ENCODE data around the gene CMTM8. TPM values are rescaled to one million over a fixed set of nuclear protein-coding genes. Genes with fewer than 3 reads are reported as not detected.
"Not testable (repeated sequence)": the region's sequence is repeated elsewhere in the genome, so short reads cannot be mapped to it uniquely, and the experiment has no call there.

CMTM8 gene, protein sequence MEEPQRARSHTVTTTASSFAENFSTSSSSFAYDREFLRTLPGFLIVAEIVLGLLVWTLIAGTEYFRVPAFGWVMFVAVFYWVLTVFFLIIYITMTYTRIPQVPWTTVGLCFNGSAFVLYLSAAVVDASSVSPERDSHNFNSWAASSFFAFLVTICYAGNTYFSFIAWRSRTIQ
- polyA plus RNA-seq (ENCODE audit: insufficient read length in 12 of 12), result 1 to 10 TPM in 10 of 12 donors, not detected in 2; 1.9 to 4.0 (median 2.4) TPM
- long read RNA-seq, donor 1, transcript CMTM8-201 (4 exons, 1,174 nt), result major isoform, 21 of 42 reads
- long read RNA-seq, donor 1, partial matches to known transcripts, result 20 of 42 reads
- long read RNA-seq, donor 1, other reads (novel, unspliced or antisense), result 0 of 42 reads
- long read RNA-seq, donor 2, partial matches to known transcripts, result 0 of 2 reads
- long read RNA-seq, donor 2, other reads (novel, unspliced or antisense), result 0 of 2 reads
- long read RNA-seq, donor 3, partial matches to known transcripts, result 0 of 2 reads
- long read RNA-seq, donor 3, other reads (novel, unspliced or antisense), result 0 of 2 reads
- long read RNA-seq, donor 4, result 0 reads
- long read RNA-seq, donor 5, partial matches to known transcripts, result 0 of 2 reads
- long read RNA-seq, donor 5, other reads (novel, unspliced or antisense), result 0 of 2 reads
- long read RNA-seq, donor 6, result 0 reads
- long read RNA-seq, donor 7, partial matches to known transcripts, result 0 of 1 reads
- long read RNA-seq, donor 7, other reads (novel, unspliced or antisense), result 0 of 1 reads
- long read RNA-seq, donor 8, partial matches to known transcripts, result 0 of 2 reads
- long read RNA-seq, donor 8, other reads (novel, unspliced or antisense), result 0 of 2 reads
- long read RNA-seq, donor 9, partial matches to known transcripts, result 0 of 4 reads
- long read RNA-seq, donor 9, other reads (novel, unspliced or antisense), result 0 of 4 reads
- long read RNA-seq, donor 10, partial matches to known transcripts, result 0 of 1 reads
- long read RNA-seq, donor 10, other reads (novel, unspliced or antisense), result 0 of 1 reads
- long read RNA-seq, donor 11, partial matches to known transcripts, result 0 of 3 reads
- long read RNA-seq, donor 11, other reads (novel, unspliced or antisense), result 0 of 3 reads

DNA sequence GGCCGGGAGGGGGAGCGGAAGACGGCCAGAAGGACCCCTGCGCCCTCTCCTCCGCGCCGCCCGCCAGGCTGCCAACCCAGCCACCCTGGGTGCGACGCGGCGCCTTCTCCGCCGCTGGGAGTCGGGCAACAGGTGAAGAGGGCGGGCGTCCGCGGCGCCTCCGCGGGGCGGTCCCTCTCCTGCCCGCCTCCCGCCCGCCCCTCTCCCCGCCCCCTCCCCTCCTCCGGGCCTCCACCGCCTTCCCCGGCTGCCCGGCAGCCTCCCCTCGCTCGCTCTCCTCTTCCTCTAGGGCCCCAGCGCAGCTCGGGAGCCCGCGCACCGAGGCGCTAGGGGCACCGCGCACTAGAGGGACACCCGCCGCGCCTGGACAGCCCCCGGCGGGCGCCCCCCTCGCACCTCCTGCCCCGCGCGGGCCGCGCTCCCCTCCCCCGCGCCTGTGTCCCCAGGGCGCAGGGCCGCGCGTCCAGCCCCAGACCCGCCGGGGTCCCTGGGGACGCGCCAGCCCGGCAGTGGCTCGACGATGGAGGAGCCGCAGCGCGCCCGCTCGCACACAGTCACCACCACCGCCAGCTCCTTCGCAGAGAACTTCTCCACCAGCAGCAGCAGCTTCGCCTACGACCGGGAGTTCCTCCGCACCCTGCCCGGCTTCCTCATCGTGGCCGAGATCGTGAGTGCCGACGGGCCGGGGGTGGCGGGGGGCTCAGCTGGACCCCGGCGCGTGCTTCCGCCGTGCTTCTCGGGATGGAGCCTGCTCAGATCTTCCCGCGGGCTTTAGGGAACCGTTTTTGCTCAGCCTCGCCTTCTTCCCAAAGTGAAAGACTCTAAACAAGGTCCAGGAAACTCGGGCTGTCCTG lies at the start of gene CMTM8:
Gene CMTM8 (plus strand): TSS at position 228 of the 854 bp plus-strand sequence. CDS start 293 bp downstream, at position 521.
- DNase-seq, result peak; percentile 27

DNA sequence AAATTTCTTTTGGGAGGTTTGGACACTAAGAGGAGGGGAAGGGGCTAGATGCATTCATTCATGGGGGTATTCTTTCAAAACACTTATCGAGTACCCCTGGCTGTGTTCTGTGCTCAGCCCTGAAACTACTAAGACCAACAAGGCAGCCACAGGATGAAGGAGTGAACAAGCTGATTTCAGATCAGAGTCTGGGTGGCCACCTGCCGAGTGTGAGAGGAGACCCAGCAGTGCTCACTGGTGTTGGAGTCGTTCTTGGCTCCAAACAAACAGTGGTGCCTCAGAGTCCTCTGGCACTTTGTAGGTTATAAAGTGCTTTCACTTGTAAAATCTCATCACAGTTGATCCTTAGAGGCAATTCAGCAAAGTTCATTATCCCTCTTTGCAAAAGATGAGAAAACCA lies 48.8 kb upstream of the CMTM8 start:
- no peak for DNase-seq

DNA sequence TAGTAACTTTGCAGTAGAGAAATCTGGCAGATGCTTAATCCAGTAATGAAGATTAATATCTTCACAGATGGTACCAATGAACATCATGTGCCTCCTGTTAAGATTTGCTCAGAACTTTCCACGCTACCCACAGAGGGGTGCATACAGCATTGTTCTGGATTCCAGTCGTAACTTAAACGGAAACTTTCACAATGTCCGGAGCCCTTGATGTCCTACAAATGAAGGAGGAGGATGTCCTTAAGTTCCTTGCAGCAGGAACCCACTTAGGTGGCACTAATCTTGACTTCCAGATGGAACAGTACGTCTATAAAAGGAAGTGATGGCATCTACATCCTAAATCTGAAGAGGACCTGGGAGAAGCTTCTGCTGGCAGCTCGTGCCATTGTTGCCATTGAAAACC lies 47.9 kb upstream of the CMTM8 start:
- not testable (repeated sequence) for DNase-seq

DNA sequence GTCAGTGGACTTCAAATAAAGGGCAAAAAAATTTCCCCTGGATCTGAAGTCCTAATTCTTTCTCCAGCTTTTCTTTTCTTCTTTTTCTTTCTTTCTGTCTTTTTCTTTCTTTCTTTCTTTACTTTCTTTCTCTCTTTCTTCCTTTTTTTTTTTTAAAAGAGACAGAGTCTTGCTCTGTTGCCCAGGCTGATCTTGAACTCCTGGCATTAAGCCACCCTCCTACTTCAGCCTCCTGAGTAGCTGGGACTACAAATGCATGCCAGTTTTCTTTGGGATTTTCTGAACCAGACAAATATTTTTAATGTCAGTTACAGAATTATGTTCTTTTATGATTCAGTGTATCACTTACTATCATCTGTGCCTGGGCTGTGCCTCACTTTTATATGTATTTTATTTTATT lies 45.4 kb upstream of the CMTM8 start:
- DNase-seq, result no peak

DNA sequence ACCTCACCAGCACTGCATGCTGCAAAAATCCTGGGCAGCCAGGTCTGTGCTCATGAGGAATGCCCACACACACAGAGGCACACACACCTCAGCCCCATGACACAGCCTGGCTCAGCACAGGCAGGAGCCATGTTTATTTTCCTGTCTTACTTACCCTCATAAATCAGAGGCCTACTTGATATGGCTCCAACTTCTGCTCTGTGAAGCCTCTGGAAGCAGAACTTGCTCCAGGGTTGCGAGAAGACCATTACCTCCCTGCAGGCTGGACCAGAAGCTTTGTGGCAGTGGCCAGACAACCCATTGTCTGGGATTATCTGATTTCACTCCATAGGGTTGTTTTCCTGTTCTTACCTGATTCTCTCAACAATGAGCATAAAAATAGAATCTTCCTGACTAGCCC lies 43.8 kb upstream of the CMTM8 start:
- DNase-seq, result no peak

DNA sequence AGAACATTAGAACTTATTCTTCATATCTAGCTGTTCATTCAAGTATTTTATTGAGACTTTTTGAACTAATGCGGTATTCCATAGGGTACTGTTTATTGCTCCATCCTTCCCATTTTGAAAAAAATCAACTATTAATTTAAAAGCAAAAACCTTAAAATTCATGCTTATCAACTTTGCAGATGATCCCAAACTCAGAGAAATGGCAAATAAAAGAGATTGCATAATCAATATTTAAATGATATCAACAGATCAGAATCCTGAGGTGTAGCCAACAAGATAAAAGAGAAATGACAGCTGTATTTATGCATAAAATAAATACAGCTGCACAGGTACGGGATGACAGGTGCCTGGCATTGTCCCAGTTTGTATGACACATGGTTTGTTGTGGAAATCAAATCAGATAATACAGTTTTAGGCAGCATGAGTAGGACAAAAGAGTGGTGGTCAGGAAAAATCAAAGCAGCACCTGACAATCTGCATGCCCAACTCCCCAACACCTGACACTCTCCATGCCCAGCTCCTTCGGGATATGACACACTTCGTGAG lies 42.4 kb upstream of the CMTM8 start:
- no peak for DNase-seq

DNA sequence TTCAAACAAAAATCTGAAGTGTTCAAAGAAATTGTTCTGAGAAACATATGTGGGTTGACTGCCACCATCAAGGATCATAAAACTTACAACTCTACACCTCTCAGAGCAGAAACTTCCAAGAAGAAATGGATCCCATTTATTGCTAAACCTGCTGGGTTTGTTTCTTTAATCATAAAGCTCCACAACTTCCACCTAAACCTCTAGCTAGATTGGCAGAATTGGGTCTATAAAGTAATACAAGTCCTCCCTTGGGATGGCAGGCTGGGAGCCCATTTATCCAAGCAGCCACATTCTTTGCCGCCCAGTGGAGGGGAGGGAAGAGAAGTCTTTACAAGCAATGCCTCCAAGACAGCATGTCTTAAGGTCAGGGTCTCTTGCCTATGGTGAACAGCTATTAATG lies 40.5 kb upstream of the CMTM8 start:
- DNase-seq, result no peak

DNA sequence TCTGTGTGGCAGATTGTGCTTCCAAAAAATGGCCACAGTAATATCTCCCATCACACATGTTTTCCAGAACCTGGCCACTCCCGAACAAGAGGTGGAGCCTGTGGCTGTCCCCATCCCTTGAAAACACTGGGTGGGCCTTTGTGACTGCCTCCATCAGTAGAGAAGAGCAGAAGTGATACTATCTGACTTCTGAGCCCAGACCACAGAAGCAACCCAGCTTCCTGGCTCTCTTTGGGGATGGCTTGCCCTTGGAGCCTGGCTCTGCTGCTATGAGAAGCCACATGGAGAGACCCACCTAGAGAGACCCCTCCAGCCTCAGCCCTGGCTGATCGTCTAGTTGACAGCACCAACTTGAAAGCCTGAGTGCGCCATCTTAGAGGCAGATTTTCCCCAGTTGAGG lies 39.8 kb upstream of the CMTM8 start:
- no peak for DNase-seq

DNA sequence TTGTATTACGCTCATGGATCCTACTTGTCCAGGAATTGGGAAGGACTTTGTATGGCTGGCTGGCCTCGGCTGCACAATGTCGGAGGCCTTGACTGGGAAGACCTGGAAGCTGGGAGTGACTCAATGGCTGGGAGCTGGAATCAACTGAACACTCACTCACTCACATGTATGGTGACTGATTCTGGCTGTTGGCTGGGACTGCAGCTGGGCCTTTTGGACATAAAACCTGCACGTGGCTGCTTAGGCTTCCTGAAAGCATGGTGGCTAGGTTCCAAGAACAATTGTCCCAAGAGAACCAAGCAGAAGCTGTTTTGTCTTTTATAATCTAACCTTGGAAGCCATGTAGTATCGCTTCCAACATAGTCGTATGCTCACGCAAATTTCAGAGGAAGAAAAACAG lies 38.0 kb upstream of the CMTM8 start:
- peak; percentile 86 for DNase-seq

DNA sequence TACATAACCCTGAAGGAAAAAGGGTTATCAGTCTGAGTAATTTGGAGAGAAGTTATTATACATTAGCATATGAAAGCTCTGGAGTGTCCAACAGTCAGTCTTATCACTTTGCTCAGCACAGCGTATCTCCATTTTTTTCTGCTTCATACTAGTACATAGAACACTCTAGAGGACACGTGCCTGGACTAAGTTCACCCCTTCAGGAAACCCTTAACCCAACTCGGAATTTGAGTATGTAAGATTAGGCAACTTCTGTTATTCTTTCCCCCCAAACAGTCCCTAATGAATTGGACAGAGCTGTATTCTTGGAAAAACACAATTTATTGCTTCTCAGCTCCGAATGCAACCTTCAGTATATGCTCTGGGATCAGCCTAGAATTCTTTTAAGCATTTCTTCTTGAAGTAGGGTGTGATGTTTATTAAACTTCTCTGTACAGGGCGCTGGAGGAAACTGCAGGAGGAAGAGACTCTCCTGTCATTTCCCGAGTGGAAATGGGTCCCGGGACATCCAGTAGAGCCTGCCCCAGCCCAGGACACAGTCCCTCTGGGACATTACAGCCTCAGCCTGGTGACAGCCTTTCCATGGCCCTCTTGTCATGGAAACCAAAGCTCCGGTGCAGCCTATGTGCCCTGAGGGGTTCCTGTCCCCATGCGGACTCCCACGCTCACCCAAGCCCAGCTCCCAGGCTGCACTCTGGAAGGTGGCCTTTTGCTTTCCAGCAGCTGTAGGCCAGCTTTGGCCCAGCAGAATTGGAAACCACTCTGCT lies 37.3 kb upstream of the CMTM8 start:
- peak; percentile 45 for DNase-seq

DNA sequence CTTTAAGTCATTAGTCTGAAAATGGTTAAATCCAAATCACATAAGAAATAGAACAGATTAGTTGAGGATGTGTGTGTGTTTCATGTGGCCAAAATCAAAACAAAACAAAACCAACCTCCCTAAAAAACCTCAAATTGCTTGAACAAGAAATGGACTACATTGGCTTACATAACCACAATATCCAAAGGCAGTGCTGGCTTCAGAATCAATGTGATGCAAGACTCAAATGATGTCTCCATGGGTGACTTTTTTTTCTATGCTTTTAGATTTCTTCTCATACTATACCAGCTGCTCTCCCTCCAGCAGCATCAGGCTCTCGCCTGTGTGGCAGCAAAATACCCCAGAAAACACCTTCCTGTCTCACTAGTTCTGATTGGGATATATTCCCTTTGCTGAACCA lies 36.0 kb upstream of the CMTM8 start:
- no peak for DNase-seq

DNA sequence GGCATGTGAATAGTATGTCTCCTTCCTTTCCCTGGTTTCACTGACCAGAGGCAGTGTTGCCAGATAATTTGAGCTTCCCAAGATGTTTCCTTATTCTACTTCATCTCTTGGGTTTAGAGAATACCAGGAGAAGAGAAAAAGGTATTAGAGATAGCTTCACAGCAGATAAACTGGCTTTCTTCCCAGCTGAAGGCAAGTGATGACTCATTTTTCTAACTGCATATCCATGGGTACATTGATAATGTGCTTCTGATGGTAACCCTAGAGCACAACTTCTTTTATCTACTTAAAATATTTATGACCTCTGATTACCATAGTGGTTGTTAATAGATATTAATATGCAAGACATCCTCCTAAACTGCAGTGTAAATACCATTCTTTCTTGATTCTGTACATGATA lies 34.6 kb upstream of the CMTM8 start:
- no peak for DNase-seq

DNA sequence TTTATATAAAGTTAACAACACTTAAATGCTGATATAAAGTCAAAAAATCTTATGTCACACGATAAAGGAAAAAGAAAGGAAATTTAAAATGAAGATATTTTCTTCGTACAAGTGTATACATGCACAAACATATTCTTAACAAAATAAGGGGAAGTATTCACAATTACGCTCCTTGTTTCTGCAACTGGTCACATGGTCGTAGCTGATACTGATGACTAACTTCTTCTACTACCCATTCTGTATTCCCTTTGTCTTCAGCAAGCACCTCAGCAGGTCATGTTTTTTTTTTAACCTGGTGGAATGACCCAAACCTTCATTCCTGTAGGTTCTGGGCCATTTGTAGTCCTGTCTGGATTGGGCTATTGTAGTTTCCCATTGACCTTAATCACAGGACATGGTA lies 30.0 kb upstream of the CMTM8 start:
- DNase-seq, result no peak

DNA sequence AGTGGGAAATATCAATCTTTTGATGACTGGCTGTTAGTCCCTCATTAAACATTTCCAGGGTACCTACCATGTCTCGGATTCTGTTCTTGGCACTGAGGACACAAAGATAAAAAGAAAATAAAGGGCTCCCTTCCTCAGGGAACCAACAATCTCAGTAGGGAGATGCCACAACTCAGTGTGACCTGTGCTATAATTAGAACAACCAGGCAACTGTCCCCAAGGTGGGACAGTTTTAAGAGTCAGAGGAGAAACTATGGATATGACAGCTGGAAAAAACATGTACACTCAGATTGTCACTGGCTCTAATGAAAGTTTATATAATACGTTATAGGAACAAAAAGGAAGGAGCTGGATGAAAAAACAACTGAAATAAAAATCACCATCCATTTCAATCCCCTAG lies 23.3 kb upstream of the CMTM8 start:
- no peak for DNase-seq

DNA sequence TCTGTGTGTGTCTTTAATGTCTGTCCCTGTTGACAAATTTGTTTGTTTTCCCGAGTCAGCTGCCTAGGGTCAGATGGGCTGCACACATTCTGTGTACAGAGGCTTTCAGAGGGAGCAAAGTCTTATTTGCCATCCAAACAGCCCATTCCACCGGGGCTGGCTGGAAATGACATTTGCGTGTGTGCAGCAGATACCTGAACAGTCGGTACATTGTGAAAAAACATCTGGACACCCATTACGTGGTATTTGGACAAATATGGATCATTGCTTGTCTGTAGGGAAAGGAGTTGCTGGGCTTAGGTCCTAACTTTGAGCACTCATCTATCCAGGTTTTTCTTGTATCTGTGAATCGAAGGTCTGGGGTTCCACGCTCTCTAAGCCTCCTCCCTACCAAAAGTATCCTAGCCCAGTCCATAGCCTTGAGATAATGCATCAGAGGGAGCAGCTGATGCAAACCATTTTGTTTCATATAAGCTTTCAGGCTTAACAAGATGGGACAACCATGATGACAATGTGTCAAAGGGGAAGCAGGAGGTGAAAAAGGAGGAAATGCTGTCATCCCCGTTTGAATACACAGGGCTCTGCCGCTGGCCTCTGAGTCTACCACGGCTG lies 22.2 kb upstream of the CMTM8 start:
- no peak for DNase-seq

DNA sequence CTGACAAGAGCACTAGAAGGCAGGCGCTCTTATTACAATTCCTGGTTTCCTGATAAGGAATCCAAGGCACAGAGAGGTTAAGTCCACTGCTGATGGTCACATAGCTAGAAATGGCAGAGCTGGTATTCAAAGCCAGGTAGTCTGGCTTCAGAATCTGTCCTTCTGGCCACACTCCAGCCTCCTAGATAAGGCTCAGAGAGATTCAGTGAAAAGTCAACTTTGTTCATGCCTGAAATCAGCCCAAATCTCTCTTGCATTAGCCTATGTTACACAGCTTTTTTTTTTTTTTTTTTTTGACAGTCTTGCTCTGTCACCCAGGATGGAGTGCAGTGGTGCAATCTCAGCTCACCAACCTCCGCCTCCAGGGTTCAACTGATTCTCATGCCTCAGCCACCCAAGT lies 21.1 kb upstream of the CMTM8 start:
- no peak for DNase-seq

DNA sequence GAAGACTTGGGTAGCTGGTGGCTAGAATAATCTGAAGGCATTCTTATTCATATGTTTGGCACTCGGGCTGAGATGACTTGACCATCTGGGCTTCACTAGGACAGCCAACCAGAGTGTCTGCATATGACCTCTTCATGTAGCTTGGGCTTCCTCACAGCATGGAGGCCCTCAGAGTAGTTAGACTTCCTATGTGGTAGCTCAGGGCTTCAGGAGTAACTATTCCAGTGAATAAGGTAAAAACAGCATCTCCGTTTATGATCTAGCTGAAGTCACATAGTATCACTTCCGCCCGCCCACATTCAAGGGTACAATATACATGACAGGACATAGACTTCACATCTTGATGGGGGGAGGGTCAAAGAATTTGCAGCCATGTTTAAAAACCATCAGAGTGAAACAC lies 18.9 kb upstream of the CMTM8 start:
- DNase-seq, result no peak

DNA sequence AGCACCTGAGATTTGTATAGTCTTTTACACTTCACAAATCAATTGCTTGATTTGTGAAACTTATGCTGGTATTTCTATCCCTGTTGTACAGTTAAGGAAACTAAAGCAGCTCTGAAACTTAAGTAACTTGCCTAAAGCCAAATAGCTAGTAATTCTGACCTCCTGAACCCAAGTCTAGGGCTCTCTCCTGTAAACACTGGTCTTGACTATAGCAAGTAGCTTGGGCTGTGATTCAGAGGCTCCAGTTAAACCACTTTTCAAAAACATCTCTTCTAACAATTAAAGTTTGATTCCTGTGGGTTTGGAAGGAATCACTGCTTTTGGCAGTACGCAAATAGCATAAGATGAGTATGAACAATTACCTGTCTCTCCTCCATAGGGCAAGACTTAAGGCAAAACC lies 18.5 kb upstream of the CMTM8 start:
- no peak for DNase-seq

DNA sequence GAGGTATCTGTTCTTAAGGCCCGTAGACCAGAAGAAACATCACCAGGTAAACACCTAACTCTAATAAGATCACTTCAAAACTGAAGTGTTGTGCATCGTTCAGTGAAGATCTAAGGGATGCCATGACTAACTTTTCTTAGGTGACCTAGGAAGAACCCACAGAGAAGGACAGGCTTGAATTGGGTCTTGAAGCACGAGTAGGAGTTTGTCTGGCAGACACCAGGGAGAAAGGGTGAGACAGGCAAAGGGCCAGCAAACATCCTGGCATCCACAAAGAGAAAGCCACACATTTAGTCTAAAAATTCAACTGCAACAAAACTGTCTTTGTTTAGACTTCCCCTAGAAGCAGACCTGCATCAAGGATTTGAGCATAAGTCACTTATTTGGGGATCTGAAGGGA lies 15.5 kb upstream of the CMTM8 start:
- no peak for DNase-seq

DNA sequence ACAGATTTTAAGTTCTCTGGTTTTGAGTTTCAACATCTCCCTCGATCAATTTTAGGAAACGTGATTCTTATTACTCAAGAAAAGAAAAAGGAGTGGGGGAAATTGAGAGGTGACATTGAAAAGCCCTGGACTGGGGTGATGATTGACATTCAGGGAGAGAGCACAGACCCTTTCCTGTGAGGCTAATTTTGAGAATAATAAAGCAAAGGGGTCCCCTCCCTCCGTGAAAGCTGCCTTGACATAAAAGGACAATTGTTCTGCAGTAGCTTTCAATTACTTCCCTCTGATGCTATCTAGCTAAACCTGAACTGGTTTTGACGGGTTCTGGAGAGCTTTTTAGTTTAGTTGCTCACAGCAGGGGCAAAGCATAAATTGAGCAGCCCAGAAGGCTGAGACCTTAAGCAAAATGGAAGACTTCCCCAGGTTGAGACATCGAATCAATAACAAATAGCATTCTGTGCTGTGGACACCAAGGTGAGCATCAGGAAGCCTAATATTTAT lies 14.4 kb upstream of the CMTM8 start:
- DNase-seq, result no peak

Measured in muscle of arm (tissue), 14 donors.